Stimulated activated CD8-positive, alpha-beta memory T cell treated with anti-CD3 and anti-CD28 coated beads, Interleukin-15, amount 100 ng/mL, for 24 hours (primary cell): Measurements from ENCODE around the gene USP48.

ENCODE experiments used
- DNase-seq: peaks from one replicate; pipeline ENCODE4 v3.0.0-alpha.2; 2020; ENCODE audit warnings: low read depth

Gene USP48

GRCh38 chr1:21652937-21653743 lies 129.8 kb downstream of the USP48 start:
- no peak for DNase-seq

DNA sequence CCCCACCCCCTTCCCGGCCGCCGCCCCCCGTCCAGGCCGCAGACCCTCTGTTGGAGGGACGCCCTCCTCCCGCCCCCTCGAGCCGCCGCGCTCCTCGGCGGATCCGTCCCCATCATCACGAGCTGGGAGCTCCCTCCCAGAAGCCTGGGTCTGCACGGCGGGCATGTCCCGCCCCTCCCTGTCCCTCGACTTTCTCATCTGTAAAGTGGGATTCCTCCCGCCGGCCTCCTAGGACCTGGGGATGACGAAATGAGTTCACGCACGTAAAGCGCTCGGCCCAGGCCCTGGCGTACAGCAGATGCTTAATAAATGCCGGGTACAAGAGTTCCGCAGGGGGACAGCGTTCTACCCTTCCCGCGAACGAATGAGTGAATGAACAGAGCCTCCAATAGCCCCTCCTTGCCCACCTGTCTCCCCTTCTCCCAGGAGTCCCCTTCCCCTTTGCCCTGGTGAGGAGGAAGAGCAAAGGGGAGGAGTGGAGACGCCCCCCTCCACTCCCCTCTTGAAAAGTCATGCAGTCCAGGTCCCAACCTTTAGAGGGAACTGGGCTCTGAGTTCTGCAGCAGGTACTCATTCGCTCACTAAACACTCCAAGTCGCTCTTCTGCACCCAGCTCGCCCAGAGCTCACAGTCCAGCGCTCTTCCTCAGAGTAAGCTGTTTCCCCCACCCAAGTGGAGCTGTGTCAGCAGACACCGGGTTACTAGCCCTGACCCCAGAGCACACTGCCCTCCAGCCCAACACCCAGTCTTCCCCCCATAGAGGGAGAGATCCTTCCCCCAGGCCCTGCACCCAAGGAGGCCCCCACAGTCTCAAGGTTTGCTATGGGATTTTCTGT lies 130.6 kb downstream of the USP48 start:
- DNase-seq = no peak

GRCh38 chr1:21651214-21652042 lies 131.5 kb downstream of the USP48 start:
- no peak for DNase-seq

DNA sequence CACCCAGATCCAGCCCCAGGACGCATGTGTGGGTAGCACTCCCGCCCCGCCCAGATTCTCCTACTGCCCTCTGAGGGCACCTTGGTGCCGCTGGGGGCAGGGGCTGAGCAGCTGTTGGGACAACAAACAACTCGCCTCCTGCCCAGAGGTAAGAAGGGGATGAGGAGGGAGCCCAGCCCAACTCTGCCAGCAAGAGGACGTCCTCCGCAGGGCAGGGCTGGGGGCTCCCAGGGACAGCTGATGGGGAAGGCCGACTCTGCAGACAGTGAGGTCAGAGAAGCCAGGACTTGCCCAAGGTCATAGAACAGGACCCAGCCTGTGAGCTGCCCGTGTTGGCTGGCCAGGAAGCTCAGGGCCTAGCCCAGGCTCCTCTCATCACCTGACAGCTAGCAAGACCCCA lies 132.5 kb downstream of the USP48 start:
- DNase-seq = no peak

DNA sequence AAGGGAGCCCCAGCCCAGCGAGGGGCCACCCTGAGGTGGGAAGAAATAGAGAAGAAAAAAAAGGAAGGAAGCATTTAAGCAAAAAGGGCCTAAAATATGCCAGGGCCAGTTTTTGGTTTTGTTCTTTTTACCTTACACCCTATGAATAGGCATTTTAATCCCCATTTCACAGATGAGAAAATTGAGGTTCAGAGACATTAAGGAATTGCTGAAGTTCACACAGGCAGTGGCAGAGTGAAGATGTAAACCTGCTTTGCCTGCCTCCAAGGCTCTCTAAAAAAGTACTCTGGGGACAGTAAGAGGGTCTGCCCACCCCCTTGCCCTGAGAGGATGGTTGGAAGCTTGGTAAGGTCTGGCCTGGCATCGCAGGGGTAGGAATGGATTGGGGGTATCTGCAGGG lies 133.6 kb downstream of the USP48 start:
- DNase-seq = no peak

DNA sequence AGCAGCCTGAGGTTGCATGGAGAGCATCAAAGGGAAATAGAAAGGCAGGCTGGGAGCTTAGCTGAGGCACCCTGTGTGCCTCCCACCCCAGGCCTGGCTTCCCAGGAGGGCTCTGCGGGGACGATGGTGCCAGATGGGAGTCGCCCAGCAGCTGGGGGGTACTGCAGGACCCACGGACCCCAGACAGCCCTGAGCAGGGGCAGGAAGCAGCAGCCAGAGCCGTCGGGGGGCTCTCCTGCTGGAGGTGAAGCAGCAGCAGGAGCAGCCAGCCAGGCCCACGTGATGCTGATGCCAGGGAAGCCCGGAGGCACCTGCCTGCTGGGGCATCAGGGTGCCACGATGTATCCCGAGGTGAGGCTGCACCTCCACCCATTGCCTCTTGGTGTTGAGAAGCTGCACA lies 134.2 kb downstream of the USP48 start:
- DNase-seq = no peak

DNA sequence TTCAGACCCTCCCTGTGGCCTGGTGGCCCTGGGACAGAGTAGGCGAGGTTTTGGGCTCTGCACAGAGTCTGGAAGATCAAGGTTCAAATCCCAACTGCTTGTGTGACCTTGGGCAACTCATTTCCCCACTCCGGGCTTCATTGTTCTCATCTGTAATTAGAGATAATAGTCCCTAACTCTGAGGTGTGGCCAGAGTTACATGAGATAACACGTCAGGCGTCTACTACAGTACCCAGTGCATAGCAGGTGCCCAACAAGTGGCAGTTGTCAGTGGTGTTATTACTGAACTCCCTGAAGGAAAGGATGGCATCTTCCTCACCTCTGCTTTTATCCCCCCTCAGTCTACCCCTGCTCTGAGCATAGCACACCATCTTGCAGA lies 134.6 kb downstream of the USP48 start:
- DNase-seq = no peak

DNA sequence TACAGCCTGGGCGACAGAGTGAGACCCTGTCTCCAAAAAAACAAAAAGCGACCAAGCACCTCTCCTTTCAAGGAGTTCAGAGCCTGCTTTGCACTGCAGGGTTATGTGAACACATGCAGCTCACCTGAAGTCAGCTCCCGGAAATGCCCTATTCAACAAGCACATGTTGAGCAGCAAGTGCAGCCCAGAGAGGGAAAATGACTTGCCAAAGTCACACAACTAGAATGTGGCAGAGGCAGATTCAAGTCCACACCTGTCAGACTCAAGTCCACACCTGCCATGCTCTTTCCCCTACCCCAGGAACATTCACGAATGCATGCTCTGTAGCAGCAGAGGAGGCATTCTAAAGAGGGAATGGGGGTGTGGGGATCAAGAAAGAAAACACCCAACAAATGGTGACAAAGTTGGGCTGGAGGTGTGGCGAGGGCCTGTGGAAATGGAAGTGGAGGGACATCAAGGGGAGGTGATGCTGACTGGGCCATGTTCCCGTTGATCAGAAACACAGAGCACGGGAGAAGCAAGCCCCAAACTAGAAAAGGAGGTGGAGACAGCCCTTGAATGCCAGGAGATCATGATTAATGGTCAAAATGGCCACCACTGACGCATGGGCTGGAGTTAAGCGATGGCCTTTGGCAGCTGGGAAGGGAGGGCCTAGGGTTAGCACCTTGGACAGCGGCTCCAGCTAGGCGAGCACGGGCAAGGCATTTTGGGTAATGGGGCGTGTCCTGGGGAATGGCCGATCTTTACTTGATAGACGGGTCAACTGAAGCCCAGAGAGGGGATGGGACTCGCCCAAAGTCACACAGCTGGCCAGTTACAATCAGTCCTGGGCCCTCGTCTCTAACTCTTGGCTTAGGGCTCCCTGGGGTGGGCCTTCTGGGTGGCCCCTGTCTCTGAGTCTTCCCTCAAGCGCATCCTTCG lies 135.3 kb downstream of the USP48 start:
- DNase-seq = no peak

GRCh38 chr1:21645550-21645949 lies 137.4 kb downstream of the USP48 start:
- DNase-seq = no peak

- no peak for DNase-seq
Observed at GRCh38 chr1:21644906-21645305, 138.0 kb downstream of the USP48 start.

DNA sequence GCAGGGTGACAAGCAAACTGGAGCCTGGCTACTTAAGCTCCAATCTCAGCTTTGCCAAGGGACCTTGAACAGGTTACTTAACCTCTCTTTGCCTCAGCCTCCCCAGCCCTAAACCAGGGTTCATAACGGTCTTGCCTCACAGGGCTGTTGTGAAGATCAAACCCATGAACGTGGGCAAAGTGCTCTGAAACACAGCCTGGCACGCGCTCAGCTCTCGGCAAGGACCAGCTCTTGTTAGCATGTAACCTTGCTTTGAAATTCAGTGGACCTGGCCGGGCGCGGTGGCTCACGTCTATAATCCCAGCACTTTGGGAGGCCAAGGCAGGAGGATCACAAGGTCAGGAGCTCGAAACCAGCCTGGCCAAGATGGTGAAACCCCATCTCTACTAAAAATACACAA lies 138.6 kb downstream of the USP48 start:
- no peak for DNase-seq

DNA sequence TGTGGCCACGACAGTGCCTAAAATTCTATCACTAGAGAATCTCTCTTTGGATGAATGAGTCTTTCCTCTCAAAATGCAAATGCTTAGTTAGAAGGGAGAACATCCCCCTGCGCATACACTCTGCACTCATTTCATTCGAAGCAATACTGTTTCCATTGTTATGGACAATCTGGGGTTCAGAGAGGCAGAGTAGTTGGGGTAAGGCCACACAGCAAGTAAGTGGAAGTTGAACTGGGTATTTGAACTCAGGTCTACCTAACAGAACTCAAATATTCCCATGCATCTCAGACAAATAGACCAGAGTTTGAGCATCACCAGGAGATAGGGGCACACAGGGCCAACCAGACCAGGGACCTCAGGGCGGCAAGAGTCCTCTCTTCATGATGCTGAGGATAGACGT lies 139.3 kb downstream of the USP48 start:
- no peak for DNase-seq

GRCh38 chr1:21641967-21642739 lies 140.8 kb downstream of the USP48 start:
- DNase-seq = no peak

GRCh38 chr1:21641537-21641936 lies 141.4 kb downstream of the USP48 start:
- no peak for DNase-seq

GRCh38 chr1:21641076-21641475 lies 141.9 kb downstream of the USP48 start:
- no peak for DNase-seq

- no peak for DNase-seq
Observed at GRCh38 chr1:21640653-21641052, 142.3 kb downstream of the USP48 start.

DNA sequence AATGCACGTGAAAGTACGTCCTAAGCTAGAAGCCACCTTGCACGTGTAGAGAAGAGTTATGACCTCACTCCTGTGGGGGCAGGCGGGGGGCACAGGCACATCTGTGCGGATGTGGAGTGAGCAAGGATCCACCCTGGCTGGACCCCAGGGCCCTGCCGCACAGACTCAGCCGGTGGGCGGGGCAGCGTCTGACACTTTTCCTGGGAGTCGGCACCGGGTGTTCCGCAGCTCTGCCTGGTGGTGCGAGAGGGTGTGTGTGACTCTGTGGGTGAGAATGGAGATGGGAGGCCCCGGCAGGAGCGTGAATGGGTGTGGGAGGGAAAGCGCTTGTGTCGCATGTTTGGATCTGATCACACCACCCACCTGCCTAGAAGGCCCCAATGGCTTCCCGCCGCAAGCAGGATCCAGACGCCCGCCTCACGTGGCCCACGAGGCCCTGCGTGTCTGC lies 143.3 kb downstream of the USP48 start:
- DNase-seq = no peak

- DNase-seq = no peak
Observed at GRCh38 chr1:21638531-21639341, 144.2 kb downstream of the USP48 start.

DNA sequence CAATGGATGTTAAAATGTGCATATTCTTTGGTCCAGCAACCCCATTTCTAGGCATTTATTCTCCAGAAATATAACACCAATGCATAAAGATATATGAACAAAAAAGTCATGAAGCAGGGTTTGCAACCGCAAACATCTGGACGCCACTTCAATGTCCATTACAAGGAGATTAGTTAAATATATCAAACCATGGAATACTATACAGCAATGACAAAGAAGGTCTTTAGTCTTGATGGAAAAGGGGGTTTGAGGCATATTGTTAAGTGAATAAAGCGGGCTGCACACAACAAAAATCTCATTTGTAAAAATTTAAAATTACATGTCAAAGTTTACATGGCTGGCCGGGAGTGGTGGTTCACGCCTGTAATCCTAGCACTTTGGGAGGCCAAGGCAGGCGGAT lies 145.4 kb downstream of the USP48 start:
- DNase-seq = no peak

GRCh38 chr1:21636029-21636428 lies 146.9 kb downstream of the USP48 start:
- DNase-seq = no peak
